Esophagus muscularis mucosa (tissue), 4 donors: ENCODE data around the gene TLR8. TPM values are rescaled to one million over a fixed set of nuclear protein-coding genes. Genes with fewer than 3 reads are reported as not detected.

Experiments
- DNase-seq: peaks from one replicate; pipeline ENCODE4 v3.0.0-alpha.2; 2017; ENCODE audit errors: extremely low spot score
- H3K27ac ChIP-seq, 4 donors: fragments of 200-600 bp; sonication (generic); replicated peaks in 1 of 4; 1 replicate in 3 of 4; 2 replicates in 1 of 4; pipeline ENCODE4 v1.5.1; 2016 to 2019; ENCODE audit warnings: mild to moderate bottlenecking in 1 of 4
- H3K27me3 ChIP-seq, 4 donors: fragments of 200-600 bp; sonication (generic); one replicate each; pipeline versions ENCODE4 v1.5.1 to v1.6.0; 2016 to 2019
- H3K36me3 ChIP-seq, 4 donors: fragments of 200-600 bp; sonication (generic); one replicate each; pipeline ENCODE4 v1.5.1; 2016 to 2019
- H3K4me1 ChIP-seq, 4 donors: fragments of 200-600 bp; sonication (generic); one replicate each; pipeline ENCODE4 v1.5.1; 2016 to 2019
- H3K4me3 ChIP-seq, 4 donors: fragments of 200-600 bp; sonication (generic); 1 replicate in 2 of 4; 2 replicates in 2 of 4; pipeline ENCODE4 v1.5.1; 2016 to 2019; ENCODE audit warnings: mild to moderate bottlenecking in 4 of 4, moderate library complexity in 1 of 4
- H3K9me3 ChIP-seq, 4 donors: fragments of 200-600 bp; sonication (generic); 1 replicate in 3 of 4; 2 replicates in 1 of 4; pipeline ENCODE4 v1.5.1; 2016 to 2019
- CTCF ChIP-seq, 3 experiments: fragments of 200-600 bp in 2 of 3; fragments of 450-650 bp in 1 of 3; sonication (generic) in 2 of 3; IDR thresholded peaks; one replicate each; pipeline ENCODE4 v1.5.1; 2017 to 2019; ENCODE audit warnings: antibody characterized with exemption in 3 of 3, mild to moderate bottlenecking in 2 of 3, moderate library complexity in 1 of 3
- EP300 ChIP-seq: sonication (generic); formaldehyde crosslinking; IDR thresholded peaks from one replicate; pipeline ENCODE4 v1.6.1; 2017; ENCODE audit warnings: antibody characterized with exemption
- POLR2A ChIP-seq: fragments of 450-650 bp; IDR thresholded peaks from one replicate; pipeline ENCODE4 v1.6.1; 2017; ENCODE audit warnings: antibody characterized with exemption, moderate library complexity, mild to moderate bottlenecking, low read depth
- POLR2AphosphoS5 ChIP-seq, 2 donors: sonication (generic); formaldehyde crosslinking; IDR thresholded peaks; one replicate each; pipeline ENCODE4 v1.6.1; 2017; ENCODE audit warnings: antibody characterized with exemption in 2 of 2
- WGBS: methylation state at CpG from one replicate; pipeline ENCODE4 v1.1.5; 2018; 5-methylcytosine and 5-hydroxymethylcytosine counted together
- intact Hi-C: fragments of 100-400 bp; cut with DNase I; formaldehyde crosslinking; loops from one replicate; pipeline ENCODE4 v1.15.1; 2023
- total RNA-seq, 4 donors: library from RNA; depleted of rRNA; stranded (reverse); fragments of >200 nt; gene quantifications; one replicate each; pipeline versions ENCODE4 v1.1.0 to v1.2.1, GENCODE V29; 2016

TLR8 gene
- total RNA-seq, 4 donors from 2014 or later: 0.34 to 4.3 (median 1.8) TPM

GRCh38 chrX:12871257-12871656 is 35.2 kb upstream of the TLR8 start:
- Histone ChIP-seq H3K4me3 (no peak overlapping the region), H3K27me3 (no peaks in the 10 kb centered on the region), H3K9me3 (no peaks in the 10 kb centered on the region), H3K4me1 (peaks cover 0 to 28% (median 6%) of the 10 kb centered on the region in 4 donors), H3K36me3 (no peaks in the 10 kb centered on the region), H3K27ac (peak overlapping the region in 3 of 4 donors; percentile 49 to 63 (median 61))
- intact Hi-C loops: no loop called here
- 49% methylated on average over 6 of the region's 6 CpGs for WGBS
- no peak for DNase-seq
- TF ChIP-seq POLR2AphosphoS5 (IDR thresholded peaks at IDR 0.05) (no peak), EP300 (no peak), CTCF (IDR thresholded peaks at IDR 0.05) (no peak), POLR2A (no peak)

GRCh38 chrX:12872741-12873140 is 33.7 kb upstream of the TLR8 start:
- Histone ChIP-seq H3K27ac (no peak overlapping the region), H3K36me3 (no peaks in the 10 kb centered on the region)
- TF ChIP-seq POLR2A (no peak), CTCF (IDR thresholded peaks at IDR 0.05) (no peak), EP300 (no peak), POLR2AphosphoS5 (IDR thresholded peaks at IDR 0.05) (no peak)

GRCh38 chrX:12874581-12874980 is 31.8 kb upstream of the TLR8 start:
- H3K27me3 ChIP-seq: no peaks in the 10 kb centered on the region
- intact Hi-C loops: no loop called here
- no peaks in the 10 kb centered on the region for H3K9me3 ChIP-seq
- H3K4me1 ChIP-seq: peaks cover 0 to 45% (median 15%) of the 10 kb centered on the region in 4 donors
- H3K27ac ChIP-seq: no peak overlapping the region
- TF ChIP-seq POLR2AphosphoS5 (IDR thresholded peaks at IDR 0.05): no peak
- no peak for TF ChIP-seq EP300
- TF ChIP-seq CTCF (IDR thresholded peaks at IDR 0.05): no peak
- no peaks in the 10 kb centered on the region for H3K36me3 ChIP-seq
- H3K4me3 ChIP-seq: no peak overlapping the region
- no peak for DNase-seq
- 39% methylated on average over 4 of the region's 4 CpGs for WGBS

More at GRCh38 chrX:12872741-12873140, 33.7 kb upstream of the TLR8 start:
- Histone ChIP-seq H3K4me3 (no peak overlapping the region), H3K9me3 (no peaks in the 10 kb centered on the region), H3K27me3 (no peaks in the 10 kb centered on the region), H3K4me1 (peaks cover 0 to 41% (median 15%) of the 10 kb centered on the region in 4 donors)
- intact Hi-C loops: no loop called here
- DNase-seq: no peak
- 89% methylated on average over 4 of the region's 4 CpGs for WGBS

- no peak for DNase-seq
These were observed 29.0 kb upstream of the TLR8 start for GRCh38 chrX:12877386-12877785.

More at GRCh38 chrX:12877386-12877785, 29.0 kb upstream of the TLR8 start:
- no peaks in the 10 kb centered on the region for H3K9me3 ChIP-seq
- peaks cover 0 to 31% (median 12%) of the 10 kb centered on the region in 4 donors for H3K4me1 ChIP-seq
- WGBS: 31% methylated on average over 8 of the region's 8 CpGs
- TF ChIP-seq POLR2AphosphoS5 (IDR thresholded peaks at IDR 0.05) (no peak), POLR2A (no peak), CTCF (IDR thresholded peaks at IDR 0.05) (no peak), EP300 (no peak)
- no peak overlapping the region for H3K4me3 ChIP-seq
- H3K36me3 ChIP-seq: no peaks in the 10 kb centered on the region
- intact Hi-C loops: no loop called here
- H3K27me3 ChIP-seq: no peaks in the 10 kb centered on the region
- peak overlapping the region in 3 of 4 donors; percentile 23 to 39 (median 25) for H3K27ac ChIP-seq
